Measurements from ENCODE around the gene PTPRT.

GRCh38 chr20:42496595-42496994 is 693.1 kb downstream of the PTPRT start:
- TF ChIP-seq CTCF (IDR thresholded peaks at IDR 0.05) (no peak), POLR2AphosphoS5 (IDR thresholded peaks at IDR 0.05) (no peak), POLR2A (IDR thresholded peaks at IDR 0.05) (no peak)

Measured in transverse colon (tissue), 4 donors.